ENCODE data around the gene DIPK1B. TPM values are rescaled to one million over a fixed set of nuclear protein-coding genes. Genes with fewer than 3 reads are reported as not detected.
A peak's percentile ranks its signal among the peaks of the same experiment; 100 is the strongest.

The DIPK1B gene
- total RNA-seq, 1 experiment from 2014 or later: 4.0 TPM

DNA sequence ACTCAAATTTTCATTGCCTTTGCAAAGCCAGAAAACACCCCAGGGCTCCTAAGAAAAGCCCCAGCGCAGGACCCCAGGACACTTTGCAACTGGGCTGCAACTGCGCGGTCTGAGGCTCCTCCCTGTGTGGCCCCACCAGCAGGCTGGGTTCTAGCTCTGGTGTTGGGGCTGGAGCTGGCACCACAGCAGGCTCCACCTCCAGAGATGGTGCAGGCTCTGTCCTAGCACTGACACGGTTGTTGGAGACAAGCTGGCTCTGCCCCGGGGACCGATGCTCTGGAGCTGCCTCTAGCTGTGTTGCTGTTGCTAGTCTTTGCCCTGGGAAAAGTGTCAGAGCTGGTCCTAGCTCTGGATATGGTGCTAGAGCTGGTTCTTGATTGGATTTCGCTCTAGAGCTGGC lies 16.8 kb downstream of the DIPK1B start:
- TF ChIP-seq, protein P1, sequence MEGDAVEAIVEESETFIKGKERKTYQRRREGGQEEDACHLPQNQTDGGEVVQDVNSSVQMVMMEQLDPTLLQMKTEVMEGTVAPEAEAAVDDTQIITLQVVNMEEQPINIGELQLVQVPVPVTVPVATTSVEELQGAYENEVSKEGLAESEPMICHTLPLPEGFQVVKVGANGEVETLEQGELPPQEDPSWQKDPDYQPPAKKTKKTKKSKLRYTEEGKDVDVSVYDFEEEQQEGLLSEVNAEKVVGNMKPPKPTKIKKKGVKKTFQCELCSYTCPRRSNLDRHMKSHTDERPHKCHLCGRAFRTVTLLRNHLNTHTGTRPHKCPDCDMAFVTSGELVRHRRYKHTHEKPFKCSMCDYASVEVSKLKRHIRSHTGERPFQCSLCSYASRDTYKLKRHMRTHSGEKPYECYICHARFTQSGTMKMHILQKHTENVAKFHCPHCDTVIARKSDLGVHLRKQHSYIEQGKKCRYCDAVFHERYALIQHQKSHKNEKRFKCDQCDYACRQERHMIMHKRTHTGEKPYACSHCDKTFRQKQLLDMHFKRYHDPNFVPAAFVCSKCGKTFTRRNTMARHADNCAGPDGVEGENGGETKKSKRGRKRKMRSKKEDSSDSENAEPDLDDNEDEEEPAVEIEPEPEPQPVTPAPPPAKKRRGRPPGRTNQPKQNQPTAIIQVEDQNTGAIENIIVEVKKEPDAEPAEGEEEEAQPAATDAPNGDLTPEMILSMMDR (IDR thresholded peaks at IDR 0.05; ENCODE audit: unreplicated experiment): no peak
- Mint-ChIP-seq H3K4me1 (ENCODE audit: low read depth, unreplicated experiment) (peaks cover 10% of the 10 kb centered on the region), H3K27ac (ENCODE audit: unreplicated experiment) (no peak overlapping the region), H3K36me3 (ENCODE audit: insufficient read depth, unreplicated experiment) (peaks cover 49% of the 10 kb centered on the region), H3K9me3 (ENCODE audit: low read depth, unreplicated experiment) (no peaks in the 10 kb centered on the region), H3K4me3 (ENCODE audit: low read depth, unreplicated experiment) (peak overlapping the region; percentile 81), H3K27me3 (ENCODE audit: unreplicated experiment) (no peaks in the 10 kb centered on the region)
- BruUV-seq (replicated peaks): no TSS peak
- intact Hi-C loops (cut with micrococcal nuclease; ENCODE audit: unreplicated experiment): no loop called here
- no peak for DNase-seq
- CTCF ChIA-PET: interaction anchor here (0.9 kb wide), 1 partner anchor 15 kb away, joined by 3 read pairs; no protein-coding TSS in a partner anchor

DNA sequence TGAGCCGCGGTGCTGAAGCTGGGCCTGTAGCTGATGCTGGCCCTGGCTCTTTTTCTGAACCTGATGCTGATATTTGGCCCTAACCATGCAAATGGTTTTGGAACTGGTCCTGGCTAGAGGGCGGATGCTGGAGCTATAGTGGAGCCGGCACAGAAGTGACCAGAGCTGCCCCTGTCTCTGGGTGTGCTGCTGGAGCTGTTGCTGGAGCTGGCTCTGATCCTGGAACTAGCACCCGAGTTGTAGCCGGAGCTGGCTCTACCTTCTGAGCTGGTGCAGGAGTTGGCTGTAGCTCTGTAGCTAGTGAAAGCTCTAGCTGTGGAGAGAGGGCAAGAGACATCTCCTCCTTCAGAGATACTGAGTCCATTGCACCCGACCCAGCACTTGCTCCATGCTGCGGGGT lies 17.6 kb downstream of the DIPK1B start:
- peaks cover 41% of the 10 kb centered on the region for H3K36me3 Mint-ChIP-seq (ENCODE audit: insufficient read depth, unreplicated experiment)
- H3K9me3 Mint-ChIP-seq (ENCODE audit: low read depth, unreplicated experiment): no peaks in the 10 kb centered on the region
- no peak overlapping the region for H3K4me3 Mint-ChIP-seq (ENCODE audit: low read depth, unreplicated experiment)
- TF ChIP-seq, protein P1 (IDR thresholded peaks at IDR 0.05; ENCODE audit: unreplicated experiment): no peak
- TSS peak; percentile 13 for BruUV-seq (replicated peaks)
- DNase-seq: no peak
- CTCF ChIA-PET: no interaction called here
- peaks cover 10% of the 10 kb centered on the region for H3K4me1 Mint-ChIP-seq (ENCODE audit: low read depth, unreplicated experiment)
- no peak overlapping the region for H3K27ac Mint-ChIP-seq (ENCODE audit: unreplicated experiment)
- no peaks in the 10 kb centered on the region for H3K27me3 Mint-ChIP-seq (ENCODE audit: unreplicated experiment)
- intact Hi-C loops (cut with micrococcal nuclease; ENCODE audit: unreplicated experiment): no loop called here

DNA sequence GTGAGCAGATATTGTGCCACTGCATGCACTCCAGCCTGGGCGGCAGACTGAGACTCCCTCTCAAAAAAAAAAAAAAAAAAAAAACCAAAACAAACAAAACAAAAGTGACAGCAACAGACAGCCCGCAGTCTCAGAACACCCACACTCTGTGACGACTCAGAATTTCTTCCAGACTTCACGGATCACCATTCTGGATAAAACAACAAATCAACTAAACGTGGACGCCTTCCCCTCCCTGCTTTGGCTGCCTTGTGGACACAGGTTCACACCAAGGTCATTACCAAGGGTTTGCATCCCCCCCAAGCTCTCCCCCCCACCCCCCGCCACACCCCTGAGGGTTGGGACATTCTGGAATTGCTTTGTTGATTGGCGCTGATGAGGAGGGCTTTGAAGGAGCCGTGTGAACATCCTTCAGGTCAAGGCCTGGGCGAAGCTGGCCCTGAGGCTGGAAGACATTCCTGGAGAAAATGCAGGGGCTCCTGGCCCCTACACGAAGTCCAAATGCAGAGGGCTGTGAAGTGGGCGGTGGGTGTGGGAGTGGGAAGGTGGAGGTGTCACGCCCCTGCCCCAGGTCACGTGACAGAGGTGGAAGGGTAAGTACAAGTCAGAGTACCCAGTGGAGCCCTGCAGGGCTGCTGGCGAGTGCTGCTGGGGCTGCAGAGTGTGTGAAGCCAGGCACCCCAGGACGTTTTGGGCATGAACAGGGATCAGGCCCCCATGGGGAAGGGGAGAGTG lies 20.2 kb downstream of the DIPK1B start:
- TF ChIP-seq, protein P1 (IDR thresholded peaks at IDR 0.05; ENCODE audit: unreplicated experiment): no peak
- no peak overlapping the region for H3K27ac Mint-ChIP-seq (ENCODE audit: unreplicated experiment)
- no TSS peak for BruUV-seq (replicated peaks)
- H3K27me3 Mint-ChIP-seq (ENCODE audit: unreplicated experiment): peaks cover 9% of the 10 kb centered on the region
- H3K4me1 Mint-ChIP-seq (ENCODE audit: low read depth, unreplicated experiment): no peaks in the 10 kb centered on the region
- H3K4me3 Mint-ChIP-seq (ENCODE audit: low read depth, unreplicated experiment): no peak overlapping the region
- DNase-seq: no peak
- H3K9me3 Mint-ChIP-seq (ENCODE audit: low read depth, unreplicated experiment): no peaks in the 10 kb centered on the region
- CTCF ChIA-PET: no interaction called here
- peaks cover 18% of the 10 kb centered on the region for H3K36me3 Mint-ChIP-seq (ENCODE audit: insufficient read depth, unreplicated experiment)
- intact Hi-C loops (cut with micrococcal nuclease; ENCODE audit: unreplicated experiment): no loop called here

DNA sequence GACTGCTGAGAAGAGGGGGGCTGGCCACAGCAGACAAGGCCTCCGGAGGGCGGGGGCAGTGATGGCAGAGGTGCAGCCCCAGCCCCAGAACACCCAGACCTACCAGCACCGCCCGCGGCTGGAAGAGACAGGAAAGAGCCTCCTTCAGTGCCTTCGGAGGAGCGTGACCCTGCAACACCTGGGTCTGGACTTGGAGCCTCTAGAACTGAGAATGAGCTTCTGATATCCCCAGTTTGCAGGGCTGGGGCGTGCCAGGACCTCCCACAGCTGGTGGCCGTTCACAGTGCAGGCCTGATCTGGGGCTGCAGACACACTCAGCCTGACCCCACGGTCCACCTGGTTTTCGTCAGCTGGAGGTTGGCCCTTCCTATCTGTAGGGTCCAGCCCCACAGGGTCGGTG lies 21.2 kb downstream of the DIPK1B start:
- DNase-seq: no peak
- intact Hi-C loops (cut with micrococcal nuclease; ENCODE audit: unreplicated experiment): no loop called here
- no peak overlapping the region for H3K27ac Mint-ChIP-seq (ENCODE audit: unreplicated experiment)
- H3K4me3 Mint-ChIP-seq (ENCODE audit: low read depth, unreplicated experiment): no peak overlapping the region
- no peaks in the 10 kb centered on the region for H3K4me1 Mint-ChIP-seq (ENCODE audit: low read depth, unreplicated experiment)
- H3K27me3 Mint-ChIP-seq (ENCODE audit: unreplicated experiment): peaks cover 16% of the 10 kb centered on the region
- CTCF ChIA-PET: no interaction called here
- no peaks in the 10 kb centered on the region for H3K9me3 Mint-ChIP-seq (ENCODE audit: low read depth, unreplicated experiment)
- BruUV-seq (replicated peaks): no TSS peak
- TF ChIP-seq, protein P1 (IDR thresholded peaks at IDR 0.05; ENCODE audit: unreplicated experiment): no peak
- H3K36me3 Mint-ChIP-seq (ENCODE audit: insufficient read depth, unreplicated experiment): peaks cover 8% of the 10 kb centered on the region
